MV-4-11 (cell line): ENCODE data around the gene PEX14.
"Not testable (repeated sequence)": the region's sequence is repeated elsewhere in the genome, so short reads cannot be mapped to it uniquely, and the experiment has no call there.

ENCODE experiments used
- DNase-seq: peaks from one replicate; lab custom pipeline; 2025; lab: John Stamatoyannopoulos, UW

Gene PEX14

GRCh38 chr1:10494754-10495474, 20.2 kb downstream of the PEX14 start:
- DNase-seq: peak; percentile 87

GRCh38 chr1:10495475-10495817, 20.7 kb downstream of the PEX14 start:
- DNase-seq: no peak

- DNase-seq: no peak
Measured at GRCh38 chr1:10495952-10496351, 21.2 kb downstream of the PEX14 start.

- DNase-seq: no peak
Measured at GRCh38 chr1:10497109-10497508, 22.4 kb downstream of the PEX14 start.

- DNase-seq: no peak
Measured at GRCh38 chr1:10498231-10498630, 23.5 kb downstream of the PEX14 start.

- DNase-seq: no peak
Measured at GRCh38 chr1:10502206-10502605, 27.5 kb downstream of the PEX14 start.

- DNase-seq: no peak
Measured at GRCh38 chr1:10504249-10504648, 29.5 kb downstream of the PEX14 start.

- not testable (repeated sequence) for DNase-seq
Measured at GRCh38 chr1:10506046-10506676, 31.4 kb downstream of the PEX14 start.

- no peak for DNase-seq
Measured at GRCh38 chr1:10506677-10507047, 31.9 kb downstream of the PEX14 start.

GRCh38 chr1:10507111-10507879, 32.5 kb downstream of the PEX14 start:
- peak; percentile 71 for DNase-seq

GRCh38 chr1:10508511-10508951, 33.8 kb downstream of the PEX14 start:
- DNase-seq: no peak

- DNase-seq: no peak
Measured at GRCh38 chr1:10509809-10510509, 35.2 kb downstream of the PEX14 start.

GRCh38 chr1:10510520-10511493, 36.1 kb downstream of the PEX14 start:
- peak; percentile 86 for DNase-seq

GRCh38 chr1:10511494-10511885, 36.7 kb downstream of the PEX14 start:
- DNase-seq: no peak

GRCh38 chr1:10513199-10513598, 38.4 kb downstream of the PEX14 start:
- no peak for DNase-seq

GRCh38 chr1:10514490-10515235, 39.9 kb downstream of the PEX14 start:
- DNase-seq: peak; percentile 29

- DNase-seq: peak; percentile 72
Measured at GRCh38 chr1:10515301-10515975, 40.7 kb downstream of the PEX14 start.

GRCh38 chr1:10515976-10516750, 41.4 kb downstream of the PEX14 start:
- no peak for DNase-seq
